ENCODE measurements around the gene ANKRD29. TPM values are rescaled to one million over a fixed set of nuclear protein-coding genes. Genes with fewer than 3 reads are reported as not detected.

The ANKRD29 gene
- total and polyA plus RNA-seq, 3 donors from 2014 or later, result 9.1 to 23.5 (median 17.5) TPM

DNA sequence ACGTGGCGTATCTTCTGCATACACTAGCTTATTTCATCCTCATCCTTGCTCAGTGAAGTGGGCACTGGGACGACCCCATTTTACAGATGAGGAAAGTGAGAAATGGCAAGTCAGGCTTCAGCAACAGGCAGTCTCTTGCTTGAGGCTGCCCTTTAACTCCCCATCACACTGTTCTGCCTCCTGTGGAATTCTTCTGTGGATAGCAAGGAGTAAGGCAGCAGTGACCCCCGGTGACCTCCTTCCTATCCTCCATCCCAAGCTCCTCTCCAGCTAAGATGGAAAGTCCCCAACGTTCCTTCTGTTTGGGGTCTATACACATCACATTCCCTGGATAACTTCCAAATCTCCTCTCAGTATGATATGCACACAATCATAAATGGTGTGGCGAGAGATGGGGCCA is 10.5 kb downstream of the ANKRD29 start:
- intact Hi-C loops (cut with DNase I; ENCODE audit: low total_unique reads), result no loop called here
- Histone ChIP-seq H3K9me3 (no peaks in the 10 kb centered on the region), H3K27ac (no peak overlapping the region), H3K27me3 (no peaks in the 10 kb centered on the region), H3K36me3 (ENCODE audit: low read depth, missing control alignments) (no peaks in the 10 kb centered on the region), H3K4me1 (no peaks in the 10 kb centered on the region), H3K4me3 (no peak overlapping the region)
- TF ChIP-seq POLR2A (IDR thresholded peaks at IDR 0.05), result no peak
- TF ChIP-seq, protein P1, sequence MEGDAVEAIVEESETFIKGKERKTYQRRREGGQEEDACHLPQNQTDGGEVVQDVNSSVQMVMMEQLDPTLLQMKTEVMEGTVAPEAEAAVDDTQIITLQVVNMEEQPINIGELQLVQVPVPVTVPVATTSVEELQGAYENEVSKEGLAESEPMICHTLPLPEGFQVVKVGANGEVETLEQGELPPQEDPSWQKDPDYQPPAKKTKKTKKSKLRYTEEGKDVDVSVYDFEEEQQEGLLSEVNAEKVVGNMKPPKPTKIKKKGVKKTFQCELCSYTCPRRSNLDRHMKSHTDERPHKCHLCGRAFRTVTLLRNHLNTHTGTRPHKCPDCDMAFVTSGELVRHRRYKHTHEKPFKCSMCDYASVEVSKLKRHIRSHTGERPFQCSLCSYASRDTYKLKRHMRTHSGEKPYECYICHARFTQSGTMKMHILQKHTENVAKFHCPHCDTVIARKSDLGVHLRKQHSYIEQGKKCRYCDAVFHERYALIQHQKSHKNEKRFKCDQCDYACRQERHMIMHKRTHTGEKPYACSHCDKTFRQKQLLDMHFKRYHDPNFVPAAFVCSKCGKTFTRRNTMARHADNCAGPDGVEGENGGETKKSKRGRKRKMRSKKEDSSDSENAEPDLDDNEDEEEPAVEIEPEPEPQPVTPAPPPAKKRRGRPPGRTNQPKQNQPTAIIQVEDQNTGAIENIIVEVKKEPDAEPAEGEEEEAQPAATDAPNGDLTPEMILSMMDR (IDR thresholded peaks at IDR 0.05), result no peak
- no peak for DNase-seq
- 86 to 92% methylated on average over 6 of the region's 6 CpGs for WGBS, 2 donors

DNA sequence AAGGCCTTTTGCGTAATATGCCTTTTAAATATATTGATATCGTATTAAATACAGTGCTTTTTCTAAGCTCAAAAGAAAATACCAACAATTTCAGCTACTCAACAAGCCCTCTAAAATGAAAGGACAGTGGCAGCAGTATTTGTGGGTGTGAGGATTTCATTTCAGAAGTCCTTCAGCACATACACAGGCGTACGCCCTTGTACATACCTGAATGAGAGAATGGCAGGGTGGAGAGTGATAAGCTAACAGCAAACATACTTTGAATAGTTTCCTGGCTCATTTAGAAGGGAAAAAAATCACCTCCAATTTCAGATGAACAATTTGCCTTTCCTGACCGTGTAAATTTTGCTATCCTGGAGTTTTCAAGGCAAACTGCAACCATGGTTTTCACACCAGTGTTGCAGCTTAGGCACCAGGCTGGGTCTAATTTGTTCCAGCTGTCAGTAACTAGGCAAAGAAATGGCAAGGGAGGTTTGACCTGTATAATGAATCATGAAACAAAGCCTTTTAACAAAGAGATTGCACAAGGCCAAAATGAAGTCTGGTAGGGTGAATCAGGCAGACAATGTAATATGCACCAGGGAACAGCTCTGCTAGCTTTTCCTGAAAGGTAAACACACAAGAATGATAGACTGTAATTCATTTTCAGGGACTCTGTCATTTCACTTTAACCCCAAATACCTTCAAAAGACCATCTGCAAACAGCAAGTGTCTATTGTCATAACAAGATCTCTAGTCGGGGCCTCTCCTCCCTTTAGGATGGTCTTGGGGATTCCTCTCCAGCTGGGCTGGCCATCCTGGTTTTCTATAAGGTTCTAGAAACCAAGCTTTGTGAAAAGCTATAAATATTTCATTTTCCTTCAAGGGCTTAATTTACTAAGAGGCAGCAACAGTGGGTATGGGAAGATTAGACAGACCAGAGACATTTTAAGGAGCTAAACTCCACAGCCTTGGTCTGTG is 11.5 kb downstream of the ANKRD29 start:
- no peaks in the 10 kb centered on the region for H3K27me3 ChIP-seq
- no peak for DNase-seq
- no peaks in the 10 kb centered on the region for H3K36me3 ChIP-seq (ENCODE audit: low read depth, missing control alignments)
- no peaks in the 10 kb centered on the region for H3K9me3 ChIP-seq
- WGBS, 2 donors, result 85% methylated on average over 6 of the region's 6 CpGs
- no peak for TF ChIP-seq POLR2A (IDR thresholded peaks at IDR 0.05)
- TF ChIP-seq, protein P1 (IDR thresholded peaks at IDR 0.05), result no peak
- intact Hi-C loops (cut with DNase I; ENCODE audit: low total_unique reads), result no loop called here
- no peaks in the 10 kb centered on the region for H3K4me1 ChIP-seq
- H3K27ac ChIP-seq, result no peak overlapping the region
- H3K4me3 ChIP-seq, result no peak overlapping the region

DNA sequence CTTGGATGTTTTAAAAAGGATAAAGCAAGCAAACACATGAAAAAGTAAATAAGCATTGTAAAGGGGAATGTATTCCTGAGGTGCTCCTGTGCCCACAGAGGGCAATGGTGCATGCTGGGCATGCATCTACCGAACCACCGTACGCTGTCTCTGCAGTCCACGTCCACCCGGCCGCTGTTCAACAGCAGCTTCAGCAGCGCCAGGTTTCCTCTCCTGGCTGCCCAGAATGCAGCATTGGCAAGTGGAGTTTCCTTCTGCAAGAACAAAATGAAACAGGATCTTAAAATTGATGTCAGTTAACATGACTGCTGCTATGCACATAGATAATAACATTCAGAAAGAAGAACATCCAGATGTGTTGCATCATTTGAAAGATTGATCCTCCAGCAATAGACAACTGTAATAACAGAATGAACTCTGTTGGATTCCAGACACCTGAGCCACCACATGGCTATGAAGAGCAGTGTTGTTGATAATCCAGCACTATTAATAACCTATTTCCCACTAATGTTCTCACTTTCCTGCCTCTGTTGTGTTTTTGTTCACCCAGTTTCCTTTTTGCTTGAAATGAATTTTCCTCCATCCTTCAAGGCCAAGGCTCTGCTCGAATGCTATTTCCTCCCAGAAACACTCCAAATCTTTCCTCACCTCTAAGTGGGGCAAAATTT is 13.6 kb downstream of the ANKRD29 start:
- TF ChIP-seq, protein P1 (IDR thresholded peaks at IDR 0.05), result no peak
- TF ChIP-seq POLR2A (IDR thresholded peaks at IDR 0.05), result no peak
- Histone ChIP-seq H3K9me3 (no peaks in the 10 kb centered on the region), H3K4me3 (no peak overlapping the region), H3K27ac (no peak overlapping the region), H3K4me1 (no peaks in the 10 kb centered on the region), H3K27me3 (no peaks in the 10 kb centered on the region), H3K36me3 (ENCODE audit: low read depth, missing control alignments) (no peaks in the 10 kb centered on the region)
- WGBS, 2 donors, result 69 to 70% methylated on average over 8 of the region's 8 CpGs
- intact Hi-C loops (cut with DNase I; ENCODE audit: low total_unique reads), result no loop called here
- DNase-seq, result no peak

DNA sequence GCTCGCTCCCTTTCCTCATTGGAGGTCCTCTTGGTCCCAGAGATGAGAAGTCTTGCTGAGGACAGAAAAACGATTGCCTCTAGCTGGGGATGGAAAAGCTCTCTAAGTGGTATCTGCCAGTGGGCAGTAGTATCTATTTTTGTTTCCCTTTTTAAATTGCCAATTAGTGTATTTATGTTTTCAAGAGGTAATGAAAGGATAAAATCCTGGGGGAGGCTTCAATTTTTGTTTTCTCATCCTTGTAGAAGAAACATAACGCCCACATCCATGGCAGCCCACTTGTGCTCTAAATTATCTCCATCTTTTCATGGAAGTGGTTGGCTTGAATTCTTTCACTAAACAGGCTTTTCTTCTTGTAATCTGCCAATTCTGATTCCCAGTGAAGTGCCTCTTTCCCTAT is 14.3 kb downstream of the ANKRD29 start:
- no peaks in the 10 kb centered on the region for H3K36me3 ChIP-seq (ENCODE audit: low read depth, missing control alignments)
- no peaks in the 10 kb centered on the region for H3K4me1 ChIP-seq
- intact Hi-C loops (cut with DNase I; ENCODE audit: low total_unique reads), result no loop called here
- H3K4me3 ChIP-seq, result no peak overlapping the region
- H3K27me3 ChIP-seq, result no peaks in the 10 kb centered on the region
- no peak for DNase-seq
- H3K9me3 ChIP-seq, result no peaks in the 10 kb centered on the region
- TF ChIP-seq, protein P1 (IDR thresholded peaks at IDR 0.05), result no peak
- no peak for TF ChIP-seq POLR2A (IDR thresholded peaks at IDR 0.05)
- H3K27ac ChIP-seq, result no peak overlapping the region
- WGBS, 2 donors, result 73 to 79% methylated on average over 3 of the region's 3 CpGs

Data from testis (tissue), 3 donors.